ENCODE data around the gene AP1B1.

The AP1B1 gene

GRCh38 chr22:29291215-29291614 is 97.2 kb downstream of the AP1B1 start:
- Histone ChIP-seq H3K4me3 (no peak overlapping the region), H3K9me3 (no peaks in the 10 kb centered on the region), H3K36me3 (replicated peaks) (peaks cover 98% of the 10 kb centered on the region), H3K4me1 (no peaks in the 10 kb centered on the region), H3K27me3 (ENCODE audit: low read depth) (no peaks in the 10 kb centered on the region)
- DNase-seq (ENCODE audit: low spot score in 2 of 2): no peak
- in situ Hi-C loops (cut with MboI; ENCODE audit: low sequenced_read_pairs): no loop called here

- H3K9me3 ChIP-seq: no peaks in the 10 kb centered on the region
- H3K4me1 ChIP-seq: no peaks in the 10 kb centered on the region
- in situ Hi-C loops (cut with MboI; ENCODE audit: low sequenced_read_pairs): no loop called here
- peaks cover 98% of the 10 kb centered on the region for H3K36me3 ChIP-seq (replicated peaks)
- H3K27me3 ChIP-seq (ENCODE audit: low read depth): no peaks in the 10 kb centered on the region
- H3K4me3 ChIP-seq: no peak overlapping the region
- no peak for DNase-seq (ENCODE audit: low spot score in 2 of 2)
These were observed 98.3 kb downstream of the AP1B1 start for GRCh38 chr22:29290061-29290460.

DNA sequence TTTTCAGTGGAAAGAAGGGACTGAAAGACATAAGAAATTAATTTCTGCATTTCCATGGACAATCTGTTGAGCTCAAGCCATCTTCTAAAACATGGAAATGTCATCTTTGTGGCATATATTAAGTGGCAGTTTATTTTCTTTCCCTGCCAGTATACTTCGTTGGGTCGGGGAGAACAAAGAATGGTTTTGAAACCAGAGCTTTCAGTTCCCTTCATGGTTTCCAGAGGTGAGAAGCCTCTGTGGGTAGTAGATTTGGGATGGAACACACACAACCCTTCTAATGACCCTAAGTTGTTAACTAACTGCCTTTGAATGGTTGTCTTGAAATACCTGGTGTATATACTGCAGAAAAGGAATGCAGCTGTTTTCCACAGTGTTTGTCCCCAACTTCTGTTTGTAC is 99.5 kb downstream of the AP1B1 start:
- Histone ChIP-seq H3K4me3 (no peak overlapping the region), H3K36me3 (replicated peaks) (peaks cover 98% of the 10 kb centered on the region)
- in situ Hi-C loops (cut with MboI; ENCODE audit: low sequenced_read_pairs): no loop called here

GRCh38 chr22:29284196-29284595 is 104.2 kb downstream of the AP1B1 start:
- no peaks in the 10 kb centered on the region for H3K27me3 ChIP-seq (ENCODE audit: low read depth)
- no peaks in the 10 kb centered on the region for H3K4me1 ChIP-seq
- in situ Hi-C loops (cut with MboI; ENCODE audit: low sequenced_read_pairs): no loop called here
- H3K4me3 ChIP-seq: no peak overlapping the region
- no peak for DNase-seq (ENCODE audit: low spot score in 2 of 2)
- peaks cover 97% of the 10 kb centered on the region for H3K36me3 ChIP-seq (replicated peaks)
- H3K9me3 ChIP-seq: no peaks in the 10 kb centered on the region

More for the DNA sequence above, 99.5 kb downstream of the AP1B1 start:
- Histone ChIP-seq H3K4me1 (no peaks in the 10 kb centered on the region), H3K9me3 (no peaks in the 10 kb centered on the region), H3K27me3 (ENCODE audit: low read depth) (no peaks in the 10 kb centered on the region)
- DNase-seq (ENCODE audit: low spot score in 2 of 2): no peak

- H3K4me1 ChIP-seq: peaks cover 22% of the 10 kb centered on the region
- H3K36me3 ChIP-seq (replicated peaks): peaks cover 97% of the 10 kb centered on the region
- no peak overlapping the region for H3K4me3 ChIP-seq
- in situ Hi-C loops (cut with MboI; ENCODE audit: low sequenced_read_pairs): no loop called here
- H3K27me3 ChIP-seq (ENCODE audit: low read depth): no peaks in the 10 kb centered on the region
- DNase-seq (ENCODE audit: low spot score in 2 of 2): no peak
- no peaks in the 10 kb centered on the region for H3K9me3 ChIP-seq
These were observed 110.4 kb downstream of the AP1B1 start for GRCh38 chr22:29277927-29278326.

Measured in HAP-1 (cell line).